ENCODE measurements around the gene TC2N. TPM values are rescaled to one million over a fixed set of nuclear protein-coding genes. Genes with fewer than 3 reads are reported as not detected.

The TC2N gene
- total RNA-seq, 3 donors from 2014 or later (not counting 1 experiment from before 2014, with no cell fraction given) = 83.1 to 157 (median 126) TPM

GRCh38 chr14:91834571-91834970 lies 32.8 kb downstream of the TC2N start:
- Histone ChIP-seq H3K4me3 (ENCODE audit: low read length) (no peak overlapping the region), H3K9me3 (ENCODE audit: control insufficient read depth, insufficient read depth, low read length) (no peaks in the 10 kb centered on the region), H3K4me1 (ENCODE audit: control insufficient read depth, insufficient read depth, low read length) (peaks cover 12% of the 10 kb centered on the region), H3K27ac (ENCODE audit: low read length) (no peak overlapping the region), H3K27me3 (ENCODE audit: control insufficient read depth, insufficient read depth, low read length) (no peaks in the 10 kb centered on the region), H3K36me3 (ENCODE audit: control insufficient read depth, insufficient read depth, low read length) (peaks cover 3% of the 10 kb centered on the region)
- Mint-ChIP-seq H3K4me3 (no peak overlapping the region), H3K9me3 (no peaks in the 10 kb centered on the region), H3K36me3 (no peaks in the 10 kb centered on the region), H3K27ac (peak overlapping the region; percentile 5 to 37), H3K27me3 (ENCODE audit: low read depth in 2 of 2) (no peaks in the 10 kb centered on the region), H3K4me1 (peaks cover 15 to 51% of the 10 kb centered on the region in 2 donors)
- no peak for ATAC-seq
- intact Hi-C loops (cut with micrococcal nuclease) = no loop called here
- 95% methylated on average over 2 of the region's 2 CpGs for WGBS (ENCODE audit: insufficient coverage)
- no peak for DNase-seq
- TF ChIP-seq CTCF (IDR thresholded peaks at IDR 0.05) = no peak

- TF ChIP-seq CTCF (IDR thresholded peaks at IDR 0.05) = no peak
- Mint-ChIP-seq H3K4me1 (peaks cover 22 to 42% of the 10 kb centered on the region in 2 donors), H3K9me3 (no peaks in the 10 kb centered on the region), H3K36me3 (no peaks in the 10 kb centered on the region), H3K27ac (no peak overlapping the region), H3K4me3 (no peak overlapping the region), H3K27me3 (ENCODE audit: low read depth in 2 of 2) (no peaks in the 10 kb centered on the region)
- DNase-seq (no peak), ATAC-seq (no peak)
- peaks cover 3% of the 10 kb centered on the region for H3K4me1 ChIP-seq (ENCODE audit: control insufficient read depth, insufficient read depth, low read length)
- intact Hi-C loops (cut with micrococcal nuclease) = no loop called here
- no peaks in the 10 kb centered on the region for H3K9me3 ChIP-seq (ENCODE audit: control insufficient read depth, insufficient read depth, low read length)
- no peak overlapping the region for H3K4me3 ChIP-seq (ENCODE audit: low read length)
- no peaks in the 10 kb centered on the region for H3K27me3 ChIP-seq (ENCODE audit: control insufficient read depth, insufficient read depth, low read length)
- 71% methylated on average over 1 of the region's 1 CpG for WGBS (ENCODE audit: insufficient coverage)
- H3K27ac ChIP-seq (ENCODE audit: low read length) = no peak overlapping the region
- no peaks in the 10 kb centered on the region for H3K36me3 ChIP-seq (ENCODE audit: control insufficient read depth, insufficient read depth, low read length)
Measured at GRCh38 chr14:91831337-91831736, 36.0 kb downstream of the TC2N start.

GRCh38 chr14:91830777-91831176 lies 36.6 kb downstream of the TC2N start:
- H3K4me1 Mint-ChIP-seq = peaks cover 22 to 42% of the 10 kb centered on the region in 2 donors
- H3K27ac Mint-ChIP-seq = no peak overlapping the region
- H3K9me3 Mint-ChIP-seq = no peaks in the 10 kb centered on the region
- DNase-seq (no peak), ATAC-seq (no peak)
- H3K36me3 Mint-ChIP-seq = no peaks in the 10 kb centered on the region
- Histone ChIP-seq H3K36me3 (ENCODE audit: control insufficient read depth, insufficient read depth, low read length) (no peaks in the 10 kb centered on the region), H3K4me3 (ENCODE audit: low read length) (no peak overlapping the region), H3K9me3 (ENCODE audit: control insufficient read depth, insufficient read depth, low read length) (no peaks in the 10 kb centered on the region), H3K4me1 (ENCODE audit: control insufficient read depth, insufficient read depth, low read length) (peaks cover under 1% of the 10 kb centered on the region), H3K27ac (ENCODE audit: low read length) (no peak overlapping the region), H3K27me3 (ENCODE audit: control insufficient read depth, insufficient read depth, low read length) (no peaks in the 10 kb centered on the region)
- no peak for TF ChIP-seq CTCF (IDR thresholded peaks at IDR 0.05)
- H3K4me3 Mint-ChIP-seq = no peak overlapping the region
- 73% methylated on average over 3 of the region's 3 CpGs for WGBS (ENCODE audit: insufficient coverage)
- no peaks in the 10 kb centered on the region for H3K27me3 Mint-ChIP-seq (ENCODE audit: low read depth in 2 of 2)
- intact Hi-C loops (cut with micrococcal nuclease) = no loop called here

- H3K4me1 Mint-ChIP-seq = peaks cover 23 to 40% of the 10 kb centered on the region in 2 donors
- H3K27ac Mint-ChIP-seq = peak overlapping the region; percentile 1 to 56
- H3K4me1 ChIP-seq (ENCODE audit: control insufficient read depth, insufficient read depth, low read length) = no peaks in the 10 kb centered on the region
- no peaks in the 10 kb centered on the region for H3K27me3 ChIP-seq (ENCODE audit: control insufficient read depth, insufficient read depth, low read length)
- DNase-seq = no peak
- H3K4me3 Mint-ChIP-seq = no peak overlapping the region
- no peaks in the 10 kb centered on the region for H3K36me3 ChIP-seq (ENCODE audit: control insufficient read depth, insufficient read depth, low read length)
- H3K36me3 Mint-ChIP-seq = no peaks in the 10 kb centered on the region
- H3K9me3 ChIP-seq (ENCODE audit: control insufficient read depth, insufficient read depth, low read length) = no peaks in the 10 kb centered on the region
- WGBS (ENCODE audit: insufficient coverage) = 61% methylated on average over 2 of the region's 2 CpGs
- intact Hi-C loops (cut with micrococcal nuclease) = no loop called here
- no peak overlapping the region for H3K27ac ChIP-seq (ENCODE audit: low read length)
- H3K4me3 ChIP-seq (ENCODE audit: low read length) = no peak overlapping the region
- no peaks in the 10 kb centered on the region for H3K9me3 Mint-ChIP-seq
- ATAC-seq = no peak
- H3K27me3 Mint-ChIP-seq (ENCODE audit: low read depth in 2 of 2) = no peaks in the 10 kb centered on the region
- TF ChIP-seq CTCF (IDR thresholded peaks at IDR 0.05) = no peak
Measured at GRCh38 chr14:91829511-91829910, 37.8 kb downstream of the TC2N start.
